SK-N-SH treated with all-trans-retinoic acid at 6 μM for 48 hours (cell line): ENCODE results near the gene TBX18.

Source experiments
- ARNTL ChIP-seq: fragments of 450-650 bp; formaldehyde crosslinking; IDR thresholded peaks from 2 replicates; pipeline ENCODE4 v1.5.0; 2020; ENCODE audit warnings: low read depth, mild to moderate bottlenecking, moderate library complexity, borderline replicate concordance
- ZFP30 ChIP-seq: fragments of 450-650 bp; formaldehyde crosslinking; IDR thresholded peaks from 2 replicates; pipeline ENCODE4 v1.5.0; 2022; ENCODE audit warnings: mild to moderate bottlenecking, moderate library complexity
- TF ChIP-seq, protein P1 (sequence below): fragments of 250-450 bp; sonication (Bioruptor Pico); IDR thresholded peaks from 2 replicates; pipeline ENCODE4 v1.8.0; 2020; ENCODE audit warnings: mild to moderate bottlenecking, moderate library complexity, borderline replicate concordance

DNA sequence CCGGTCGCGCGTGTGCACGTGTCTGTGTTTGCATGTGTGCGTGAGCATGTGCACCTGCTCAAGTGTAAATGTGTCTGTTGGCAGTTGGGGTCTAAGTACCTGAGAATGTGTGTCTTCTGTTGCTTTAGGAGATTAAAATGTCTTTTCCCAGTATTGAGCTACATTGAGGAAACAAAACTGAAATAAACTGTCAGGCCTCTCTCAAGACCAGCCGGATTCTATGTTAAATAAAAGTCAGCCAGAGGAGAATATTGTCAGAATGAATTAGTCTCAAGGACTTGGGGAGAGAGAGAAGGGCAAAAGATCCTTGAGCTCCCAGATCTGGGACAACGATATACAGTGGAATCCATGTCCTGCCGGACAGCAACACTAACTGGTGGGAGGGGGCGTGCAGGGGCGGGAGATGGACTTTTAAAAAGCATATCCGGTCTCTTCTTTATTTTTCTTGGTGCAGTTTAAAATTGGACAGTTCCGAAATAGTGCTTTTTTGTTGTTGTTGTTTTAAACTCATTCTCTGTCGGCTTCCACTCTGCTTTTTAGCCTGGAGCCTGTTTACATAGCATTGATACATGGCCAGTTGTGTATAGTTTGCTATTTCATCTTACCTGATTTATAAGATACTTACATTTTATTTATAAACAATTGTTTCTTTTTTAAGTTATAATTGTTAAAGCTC, 3.3 kb upstream of the TBX18 start:
- TF ChIP-seq ARNTL (CRISPR knock-in tag) (no peak), ZFP30 (no peak)
- TF ChIP-seq, protein P1, sequence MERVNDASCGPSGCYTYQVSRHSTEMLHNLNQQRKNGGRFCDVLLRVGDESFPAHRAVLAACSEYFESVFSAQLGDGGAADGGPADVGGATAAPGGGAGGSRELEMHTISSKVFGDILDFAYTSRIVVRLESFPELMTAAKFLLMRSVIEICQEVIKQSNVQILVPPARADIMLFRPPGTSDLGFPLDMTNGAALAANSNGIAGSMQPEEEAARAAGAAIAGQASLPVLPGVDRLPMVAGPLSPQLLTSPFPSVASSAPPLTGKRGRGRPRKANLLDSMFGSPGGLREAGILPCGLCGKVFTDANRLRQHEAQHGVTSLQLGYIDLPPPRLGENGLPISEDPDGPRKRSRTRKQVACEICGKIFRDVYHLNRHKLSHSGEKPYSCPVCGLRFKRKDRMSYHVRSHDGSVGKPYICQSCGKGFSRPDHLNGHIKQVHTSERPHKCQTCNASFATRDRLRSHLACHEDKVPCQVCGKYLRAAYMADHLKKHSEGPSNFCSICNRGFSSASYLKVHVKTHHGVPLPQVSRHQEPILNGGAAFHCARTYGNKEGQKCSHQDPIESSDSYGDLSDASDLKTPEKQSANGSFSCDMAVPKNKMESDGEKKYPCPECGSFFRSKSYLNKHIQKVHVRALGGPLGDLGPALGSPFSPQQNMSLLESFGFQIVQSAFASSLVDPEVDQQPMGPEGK, result no peak
